Measurements from ENCODE around the gene DENND5B.
A peak's percentile ranks its signal among the peaks of the same experiment; 100 is the strongest.
"Not testable (repeated sequence)": the region's sequence is repeated elsewhere in the genome, so short reads cannot be mapped to it uniquely, and the experiment has no call there.

DENND5B gene

GRCh38 chr12:31590642-31591379, at the start of gene DENND5B:
TSS of gene DENND5B (minus strand) at chr12:31591136. CDS start at chr12:31590832, 304 bp downstream.
- DNase-seq: peak; percentile 57

GRCh38 chr12:31634620-31635019, 43.7 kb upstream of the DENND5B start:
- no peak for DNase-seq

- DNase-seq: no peak
Observed at GRCh38 chr12:31633464-31633863, 42.5 kb upstream of the DENND5B start.

GRCh38 chr12:31631809-31632208, 40.9 kb upstream of the DENND5B start:
- no peak for DNase-seq

- DNase-seq: no peak
Observed at GRCh38 chr12:31631023-31631724, 40.2 kb upstream of the DENND5B start.

GRCh38 chr12:31629756-31630732, 39.1 kb upstream of the DENND5B start:
- DNase-seq: no peak

GRCh38 chr12:31627456-31628054, 36.6 kb upstream of the DENND5B start:
- no peak for DNase-seq

- DNase-seq: no peak
Observed at GRCh38 chr12:31626270-31626995, 35.5 kb upstream of the DENND5B start.

- DNase-seq: no peak
Observed at GRCh38 chr12:31622038-31622437, 31.1 kb upstream of the DENND5B start.

GRCh38 chr12:31620311-31620710, 29.4 kb upstream of the DENND5B start:
- no peak for DNase-seq

- no peak for DNase-seq
Observed at GRCh38 chr12:31618228-31619025, 27.5 kb upstream of the DENND5B start.

- DNase-seq: no peak
Observed at GRCh38 chr12:31612819-31613218, 21.9 kb upstream of the DENND5B start.

GRCh38 chr12:31608299-31608698, 17.4 kb upstream of the DENND5B start:
- DNase-seq: not testable (repeated sequence)

- no peak for DNase-seq
Observed at GRCh38 chr12:31605531-31605930, 14.6 kb upstream of the DENND5B start.

GRCh38 chr12:31603546-31604009, 12.6 kb upstream of the DENND5B start:
- DNase-seq: peak; percentile 64

GRCh38 chr12:31600750-31601149, 9.8 kb upstream of the DENND5B start:
- no peak for DNase-seq

- no peak for DNase-seq
Observed at GRCh38 chr12:31600252-31600651, 9.3 kb upstream of the DENND5B start.

GRCh38 chr12:31599053-31599452, 8.1 kb upstream of the DENND5B start:
- peak; percentile 42 for DNase-seq

- DNase-seq: no peak
Observed at GRCh38 chr12:31597066-31597465, 6.1 kb upstream of the DENND5B start.

- no peak for DNase-seq
Observed at GRCh38 chr12:31594681-31595080, 3.7 kb upstream of the DENND5B start.

GRCh38 chr12:31591380-31591901, 505 bp upstream of the DENND5B start:
- DNase-seq: peak; percentile 52
